CD4-positive, alpha-beta T cell (primary cell): ENCODE measurements around the gene MMD2. TPM values are rescaled to one million over a fixed set of nuclear protein-coding genes. Genes with fewer than 3 reads are reported as not detected.

Experiments used
- ATAC-seq: fragments of 200-7000 bp; cut with Tn5 transposase; one replicate; pipeline ENCODE4 v1.10.0; 2022; ENCODE audit warnings: mild to moderate bottlenecking; ENCODE audit not compliant: poor library complexity
- CTCF ChIA-PET: fragments of 350-600 bp; sonication (Branson Sonifier 250); formaldehyde crosslinking; loops from one replicate; lab custom pipeline; 2021; ENCODE audit warnings: antibody characterized with exemption, inconsistent platforms; lab: Charles Lee
- POLR2A ChIA-PET: fragments of 350-600 bp; sonication (Branson Sonifier 250); formaldehyde crosslinking; loops from one replicate; lab custom pipeline; 2021; ENCODE audit warnings: antibody characterized with exemption, inconsistent platforms; lab: Charles Lee
- DNase-seq, 14 experiments: peaks; one replicate each; pipeline ENCODE4 v3.0.0-alpha.2; 2013 to 2020; ENCODE audit warnings: mixed read lengths in 2 of 14
- H3K27ac ChIP-seq, 2 donors: one replicate each; pipeline versions ENCODE4 v1.5.1 to v1.7.0; 2013; ENCODE audit warnings: low read length in 2 of 2, low read depth in 1 of 2, mild to moderate bottlenecking in 1 of 2
- H3K27me3 ChIP-seq, 2 experiments: 1 replicate in 1 of 2; 2 replicates in 1 of 2; pipeline versions ENCODE4 v1.6.1 to v1.7.0; 2013; ENCODE audit warnings: low read length in 2 of 2, control low read depth in 1 of 2, mild to moderate bottlenecking in 1 of 2, moderate library complexity in 1 of 2; ENCODE audit not compliant: insufficient read depth in 2 of 2, control insufficient read depth in 1 of 2
- H3K36me3 ChIP-seq: one replicate; pipeline ENCODE4 v1.6.1; 2013; ENCODE audit warnings: low read length, control low read depth; ENCODE audit not compliant: insufficient read depth
- H3K4me1 ChIP-seq: one replicate; pipeline ENCODE4 v1.6.1; 2013; ENCODE audit warnings: low read length, control low read depth; ENCODE audit not compliant: insufficient read depth
- H3K4me3 ChIP-seq: one replicate; pipeline ENCODE4 v1.5.1; 2013; ENCODE audit warnings: mild to moderate bottlenecking, low read length, moderate library complexity
- H3K9me3 ChIP-seq, 2 experiments: 1 replicate in 1 of 2; 2 replicates in 1 of 2; pipeline versions ENCODE4 v1.6.1 to v1.7.0; 2013; ENCODE audit warnings: low read length in 2 of 2, mild to moderate bottlenecking in 2 of 2, control low read depth in 1 of 2, moderate library complexity in 1 of 2; ENCODE audit not compliant: control insufficient read depth in 1 of 2, insufficient read depth in 1 of 2
- H3K27ac Mint-ChIP-seq: one replicate; pipeline ENCODE4 v1.8.0; 2020; ENCODE audit warnings: mixed read lengths
- H3K27me3 Mint-ChIP-seq: one replicate; pipeline ENCODE4 v1.8.0; 2021; ENCODE audit warnings: mixed read lengths
- H3K36me3 Mint-ChIP-seq: one replicate; pipeline ENCODE4 v1.8.0; 2021; ENCODE audit warnings: low read depth, mixed read lengths
- H3K4me1 Mint-ChIP-seq: one replicate; pipeline ENCODE4 v1.8.0; 2021; ENCODE audit warnings: low read depth, mixed read lengths
- H3K4me3 Mint-ChIP-seq: one replicate; pipeline ENCODE4 v1.8.0; 2020; ENCODE audit warnings: mild to moderate bottlenecking, mixed read lengths
- H3K9me3 Mint-ChIP-seq: one replicate; pipeline ENCODE4 v1.8.0; 2020; ENCODE audit warnings: mixed read lengths
- intact Hi-C, 2 experiments: fragments of 100-400 bp; cut with DNase I in 1 of 2; cut with micrococcal nuclease in 1 of 2; formaldehyde crosslinking; loops; one replicate each; pipeline versions ENCODE4 v1.15.1 to v1.9.0; 2023 to 2025; cut with DNase I, micrococcal nuclease
- total RNA-seq, 174 experiments: library from RNA in 2 of 174; stranded (reverse) in 2 of 174; gene quantifications; one replicate each; pipeline ENCODE4 v1.2.3 and lab custom pipeline; 2021 to 2026
- TF ChIP-seq, protein P1 (sequence below): fragments of 200-600 bp; IDR thresholded peaks from one replicate; pipeline ENCODE4 v1.8.0; 2022; ENCODE audit warnings: antibody characterized with exemption, mild to moderate bottlenecking

The MMD2 gene
- total RNA-seq, 2 experiments from 2014 or later = not detected

DNA sequence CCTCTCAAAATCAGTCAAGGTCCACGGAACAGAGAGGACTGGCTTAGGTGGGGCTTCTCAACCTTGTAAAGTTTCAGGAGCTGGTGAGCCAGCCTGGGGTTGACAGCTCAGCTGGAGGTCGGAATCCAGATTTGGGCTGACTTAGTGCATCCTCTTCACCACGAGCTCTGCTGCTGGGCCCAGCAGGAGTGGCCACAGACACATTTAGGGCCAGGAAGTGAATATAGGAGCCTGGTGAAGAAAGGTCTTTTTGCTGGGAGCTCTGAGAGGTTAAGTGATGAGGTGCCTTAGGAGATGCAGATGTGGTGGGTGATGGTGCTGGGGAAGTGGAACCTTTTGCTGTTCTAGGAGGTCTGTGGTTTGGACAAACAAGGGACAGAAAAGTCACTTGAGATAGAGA lies 39.3 kb upstream of the MMD2 start:
- Histone ChIP-seq H3K4me3 (no peak overlapping the region), H3K27me3 (no peaks in the 10 kb centered on the region), H3K9me3 (no peaks in the 10 kb centered on the region), H3K4me1 (no peaks in the 10 kb centered on the region), H3K27ac (no peak overlapping the region), H3K36me3 (peaks cover 41% of the 10 kb centered on the region)
- DNase-seq = no peak
- intact Hi-C loops = no loop called here
- POLR2A ChIA-PET = interaction anchor here (1.0 kb wide), 1 partner anchor 47 kb away, joined by 3 read pairs; the partner anchor contains the start of gene RBAK
- CTCF ChIA-PET = interaction anchor here (1.2 kb wide), 1 partner anchor 25 kb away, joined by 6 read pairs; no protein-coding TSS in a partner anchor
- no peak for ATAC-seq
- Mint-ChIP-seq H3K9me3 (no peaks in the 10 kb centered on the region), H3K4me1 (no peaks in the 10 kb centered on the region), H3K27me3 (no peaks in the 10 kb centered on the region), H3K36me3 (peaks cover 85% of the 10 kb centered on the region), H3K27ac (no peak overlapping the region), H3K4me3 (no peak overlapping the region)
- TF ChIP-seq, protein P1, sequence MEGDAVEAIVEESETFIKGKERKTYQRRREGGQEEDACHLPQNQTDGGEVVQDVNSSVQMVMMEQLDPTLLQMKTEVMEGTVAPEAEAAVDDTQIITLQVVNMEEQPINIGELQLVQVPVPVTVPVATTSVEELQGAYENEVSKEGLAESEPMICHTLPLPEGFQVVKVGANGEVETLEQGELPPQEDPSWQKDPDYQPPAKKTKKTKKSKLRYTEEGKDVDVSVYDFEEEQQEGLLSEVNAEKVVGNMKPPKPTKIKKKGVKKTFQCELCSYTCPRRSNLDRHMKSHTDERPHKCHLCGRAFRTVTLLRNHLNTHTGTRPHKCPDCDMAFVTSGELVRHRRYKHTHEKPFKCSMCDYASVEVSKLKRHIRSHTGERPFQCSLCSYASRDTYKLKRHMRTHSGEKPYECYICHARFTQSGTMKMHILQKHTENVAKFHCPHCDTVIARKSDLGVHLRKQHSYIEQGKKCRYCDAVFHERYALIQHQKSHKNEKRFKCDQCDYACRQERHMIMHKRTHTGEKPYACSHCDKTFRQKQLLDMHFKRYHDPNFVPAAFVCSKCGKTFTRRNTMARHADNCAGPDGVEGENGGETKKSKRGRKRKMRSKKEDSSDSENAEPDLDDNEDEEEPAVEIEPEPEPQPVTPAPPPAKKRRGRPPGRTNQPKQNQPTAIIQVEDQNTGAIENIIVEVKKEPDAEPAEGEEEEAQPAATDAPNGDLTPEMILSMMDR = no peak

DNA sequence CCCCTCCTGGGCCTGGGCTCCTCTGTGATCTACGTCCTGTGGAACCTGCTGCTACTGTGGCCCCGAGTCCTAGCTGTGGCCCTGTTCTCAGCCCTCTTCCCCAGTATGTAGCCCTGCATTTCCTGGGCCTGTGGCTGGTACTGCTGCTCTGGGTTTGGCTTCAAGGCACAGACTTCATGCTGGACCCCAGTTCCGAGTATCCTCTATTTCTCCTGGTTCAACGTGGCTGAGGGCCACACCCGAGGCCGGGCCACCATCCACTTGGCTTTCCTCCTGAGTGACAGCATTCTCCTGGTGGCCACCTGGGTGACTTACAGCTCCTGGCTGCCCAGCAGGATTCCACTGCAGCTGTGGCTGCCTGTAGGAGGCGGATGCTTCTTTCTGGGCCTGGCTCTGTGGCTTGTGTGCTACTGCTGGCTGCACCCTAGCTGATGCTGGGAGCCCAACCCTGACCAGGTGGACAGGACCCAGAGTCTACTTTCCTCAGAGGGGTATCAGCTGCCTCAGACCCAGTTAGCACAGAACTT lies 37.8 kb upstream of the MMD2 start:
- TF ChIP-seq, protein P1 = no peak
- Histone ChIP-seq H3K36me3 (peaks cover 52% of the 10 kb centered on the region), H3K9me3 (no peaks in the 10 kb centered on the region), H3K4me1 (no peaks in the 10 kb centered on the region), H3K27me3 (no peaks in the 10 kb centered on the region), H3K4me3 (no peak overlapping the region), H3K27ac (no peak overlapping the region)
- intact Hi-C loops = no loop called here
- Mint-ChIP-seq H3K4me1 (no peaks in the 10 kb centered on the region), H3K27me3 (no peaks in the 10 kb centered on the region), H3K4me3 (no peak overlapping the region), H3K36me3 (peaks cover 89% of the 10 kb centered on the region), H3K9me3 (no peaks in the 10 kb centered on the region), H3K27ac (no peak overlapping the region)
- CTCF ChIA-PET = no interaction called here
- POLR2A ChIA-PET = no interaction called here
- DNase-seq = no peak
- no peak for ATAC-seq

DNA sequence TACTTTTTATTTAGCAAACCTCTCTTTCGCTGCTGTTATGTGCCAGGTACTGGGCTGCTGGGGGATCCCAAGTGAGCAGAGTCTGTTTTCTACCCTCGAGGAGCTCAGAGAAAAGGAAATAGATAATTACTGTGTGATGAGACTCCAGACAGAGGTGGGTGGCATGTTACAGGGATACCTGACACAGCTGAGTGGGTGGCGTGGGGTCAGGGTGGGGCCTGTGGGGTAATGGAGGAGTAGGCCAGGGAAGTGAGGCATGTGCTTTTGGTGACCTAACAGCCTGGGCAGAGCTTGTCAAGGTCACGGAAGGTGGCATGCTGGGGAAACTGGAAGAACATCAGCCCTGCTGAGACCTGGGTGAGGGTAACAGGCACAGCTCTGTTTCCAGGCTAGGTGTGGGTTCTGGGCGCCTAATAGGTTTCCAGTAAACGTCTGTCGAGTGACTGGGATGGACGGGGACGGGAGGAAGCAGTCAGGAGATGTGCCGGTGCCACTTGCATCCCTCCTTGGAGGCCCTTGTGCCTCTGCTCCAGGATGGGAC lies 36.5 kb upstream of the MMD2 start:
- ATAC-seq (no peak), DNase-seq (no peak)
- H3K4me3 ChIP-seq = no peak overlapping the region
- Mint-ChIP-seq H3K27ac (no peak overlapping the region), H3K4me3 (no peak overlapping the region), H3K27me3 (no peaks in the 10 kb centered on the region), H3K36me3 (peaks cover 86% of the 10 kb centered on the region), H3K4me1 (no peaks in the 10 kb centered on the region), H3K9me3 (no peaks in the 10 kb centered on the region)
- H3K4me1 ChIP-seq = no peaks in the 10 kb centered on the region
- ChIA-PET CTCF (no interaction called here), POLR2A (no interaction called here)
- intact Hi-C loops = no loop called here
- TF ChIP-seq, protein P1 = no peak
- no peaks in the 10 kb centered on the region for H3K9me3 ChIP-seq
- H3K27ac ChIP-seq = no peak overlapping the region
- H3K27me3 ChIP-seq = no peaks in the 10 kb centered on the region
- H3K36me3 ChIP-seq = peaks cover 56% of the 10 kb centered on the region
